ENCODE results near the gene TMEM184B. TPM values are rescaled to one million over a fixed set of nuclear protein-coding genes. Genes with fewer than 3 reads are reported as not detected.

Gene TMEM184B
- total RNA-seq, 4 donors from 2014 or later, result 27.9 to 67.4 (median 40.7) TPM

DNA sequence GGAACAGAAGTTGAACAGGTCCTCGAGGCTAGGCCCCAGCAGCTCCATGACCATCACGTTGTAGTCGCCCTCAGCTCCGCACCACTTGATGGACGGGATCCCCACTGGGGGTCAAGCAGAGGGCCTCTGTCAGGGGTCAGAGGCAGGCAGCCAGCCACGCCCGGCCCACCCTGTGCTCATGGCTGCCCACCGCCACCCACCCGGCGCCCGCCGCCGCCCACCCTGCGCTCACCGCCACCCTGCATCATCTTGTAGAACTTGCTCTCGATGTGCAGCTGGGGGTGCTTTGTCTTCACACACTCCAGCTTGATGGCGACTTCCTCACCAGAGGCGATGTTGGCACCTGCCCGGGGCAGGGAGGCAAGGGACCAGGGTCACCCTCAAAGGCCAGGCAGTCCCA lies 30.1 kb upstream of the TMEM184B start:
- intact Hi-C loops (cut with DNase I; ENCODE audit: low total_unique reads), result no loop called here

DNA sequence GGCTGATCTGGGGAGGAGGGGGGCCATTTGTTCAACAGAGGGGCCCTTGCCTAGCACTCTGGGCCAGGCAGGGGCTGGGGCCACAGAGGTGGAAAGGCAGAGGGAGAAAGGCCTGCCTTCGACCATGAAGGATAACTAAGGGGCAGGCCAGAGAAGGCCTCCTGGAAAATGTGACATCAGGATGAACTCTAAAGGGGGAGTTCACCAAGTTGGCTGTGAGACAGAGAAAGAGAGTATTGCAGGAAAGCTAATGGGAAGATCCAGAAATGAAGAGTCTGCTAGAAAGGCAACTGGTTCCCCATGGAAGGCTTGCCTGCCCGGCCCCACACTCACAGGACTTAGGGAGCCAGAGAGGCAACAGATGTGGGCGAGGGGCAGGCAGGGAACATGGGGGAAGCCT lies 28.1 kb upstream of the TMEM184B start:
- intact Hi-C loops (cut with DNase I; ENCODE audit: low total_unique reads), result no loop called here
- TF ChIP-seq, protein P1, sequence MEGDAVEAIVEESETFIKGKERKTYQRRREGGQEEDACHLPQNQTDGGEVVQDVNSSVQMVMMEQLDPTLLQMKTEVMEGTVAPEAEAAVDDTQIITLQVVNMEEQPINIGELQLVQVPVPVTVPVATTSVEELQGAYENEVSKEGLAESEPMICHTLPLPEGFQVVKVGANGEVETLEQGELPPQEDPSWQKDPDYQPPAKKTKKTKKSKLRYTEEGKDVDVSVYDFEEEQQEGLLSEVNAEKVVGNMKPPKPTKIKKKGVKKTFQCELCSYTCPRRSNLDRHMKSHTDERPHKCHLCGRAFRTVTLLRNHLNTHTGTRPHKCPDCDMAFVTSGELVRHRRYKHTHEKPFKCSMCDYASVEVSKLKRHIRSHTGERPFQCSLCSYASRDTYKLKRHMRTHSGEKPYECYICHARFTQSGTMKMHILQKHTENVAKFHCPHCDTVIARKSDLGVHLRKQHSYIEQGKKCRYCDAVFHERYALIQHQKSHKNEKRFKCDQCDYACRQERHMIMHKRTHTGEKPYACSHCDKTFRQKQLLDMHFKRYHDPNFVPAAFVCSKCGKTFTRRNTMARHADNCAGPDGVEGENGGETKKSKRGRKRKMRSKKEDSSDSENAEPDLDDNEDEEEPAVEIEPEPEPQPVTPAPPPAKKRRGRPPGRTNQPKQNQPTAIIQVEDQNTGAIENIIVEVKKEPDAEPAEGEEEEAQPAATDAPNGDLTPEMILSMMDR (IDR thresholded peaks at IDR 0.05), result no peak
- no peak for TF ChIP-seq POLR2A (IDR thresholded peaks at IDR 0.05)
- WGBS, 2 donors, result 78 to 85% methylated on average over 3 of the region's 3 CpGs
- DNase-seq (ENCODE audit: low spot score in 2 of 2), result no peak
- H3K4me3 ChIP-seq (ENCODE audit: low read depth, poor library complexity, severe bottlenecking), result no peak overlapping the region

More for the DNA sequence above, 30.1 kb upstream of the TMEM184B start:
- no peak overlapping the region for H3K4me3 ChIP-seq (ENCODE audit: low read depth, poor library complexity, severe bottlenecking)
- TF ChIP-seq, protein P1 (IDR thresholded peaks at IDR 0.05), result no peak
- no peak for TF ChIP-seq POLR2A (IDR thresholded peaks at IDR 0.05)
- DNase-seq (ENCODE audit: low spot score in 2 of 2), result no peak
- WGBS, 2 donors, result 91 to 94% methylated on average over 15 to 18 of the region's 19 CpGs

DNA sequence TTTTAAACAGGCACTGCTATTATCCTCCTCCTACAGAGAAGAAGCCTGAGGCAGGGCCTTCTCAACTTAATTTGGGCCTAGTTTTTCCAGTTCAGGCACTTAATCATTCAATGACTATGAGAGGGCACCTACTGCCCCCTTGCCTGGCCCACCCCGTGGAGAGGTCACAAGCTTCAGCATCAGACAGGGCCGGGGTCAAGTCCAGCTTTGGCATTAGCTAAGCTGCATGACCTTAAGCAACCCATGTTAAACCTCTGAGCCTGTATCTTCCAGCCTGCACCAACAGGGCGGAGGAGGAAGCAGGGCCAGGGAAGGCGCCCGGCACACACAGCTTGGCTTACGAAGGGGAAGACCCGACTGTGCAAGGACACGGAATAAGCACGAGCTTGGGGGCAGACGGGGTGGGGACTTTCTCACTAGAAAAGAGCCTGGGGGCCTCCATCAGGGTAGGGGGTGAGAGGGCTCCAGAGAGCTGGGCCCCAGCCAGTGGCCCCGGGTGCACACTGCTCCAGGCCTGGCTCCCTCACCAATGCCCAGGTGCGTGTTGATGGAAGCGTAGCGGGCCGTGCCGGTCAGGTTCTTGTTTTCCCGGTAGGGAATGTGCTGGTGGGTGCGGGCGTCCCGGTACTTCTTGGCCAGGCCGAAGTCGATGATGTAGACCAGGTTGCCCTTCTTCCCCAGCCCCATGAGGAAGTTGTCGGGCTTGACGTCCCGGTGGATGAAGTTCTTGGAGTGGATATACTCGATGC lies 27.6 kb upstream of the TMEM184B start:
- intact Hi-C loops (cut with DNase I; ENCODE audit: low total_unique reads), result no loop called here
- DNase-seq (ENCODE audit: low spot score in 2 of 2), result no peak
- WGBS, 2 donors, result 70 to 71% methylated on average over 26 of the region's 26 CpGs
- H3K4me3 ChIP-seq (ENCODE audit: low read depth, poor library complexity, severe bottlenecking), result no peak overlapping the region
- no peak for TF ChIP-seq POLR2A (IDR thresholded peaks at IDR 0.05)
- TF ChIP-seq, protein P1 (IDR thresholded peaks at IDR 0.05), result no peak

DNA sequence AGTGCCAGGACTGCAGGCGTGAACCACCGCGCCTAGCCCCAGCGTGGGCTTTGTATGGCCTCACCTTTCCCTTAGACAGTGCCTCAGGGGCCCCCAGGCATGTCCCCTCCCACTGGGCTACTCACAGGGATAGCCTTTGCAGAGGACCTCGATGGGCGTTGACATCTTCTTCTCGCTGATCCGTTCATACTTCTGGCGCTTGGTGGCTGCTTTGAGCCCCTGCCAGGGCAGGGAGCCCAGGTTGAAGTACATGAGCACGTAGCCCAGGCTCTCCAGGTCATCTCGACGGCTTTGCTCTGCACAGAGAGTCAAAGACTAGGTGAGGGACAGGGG lies 26.9 kb upstream of the TMEM184B start:
- DNase-seq (ENCODE audit: low spot score in 2 of 2), result no peak

DNA sequence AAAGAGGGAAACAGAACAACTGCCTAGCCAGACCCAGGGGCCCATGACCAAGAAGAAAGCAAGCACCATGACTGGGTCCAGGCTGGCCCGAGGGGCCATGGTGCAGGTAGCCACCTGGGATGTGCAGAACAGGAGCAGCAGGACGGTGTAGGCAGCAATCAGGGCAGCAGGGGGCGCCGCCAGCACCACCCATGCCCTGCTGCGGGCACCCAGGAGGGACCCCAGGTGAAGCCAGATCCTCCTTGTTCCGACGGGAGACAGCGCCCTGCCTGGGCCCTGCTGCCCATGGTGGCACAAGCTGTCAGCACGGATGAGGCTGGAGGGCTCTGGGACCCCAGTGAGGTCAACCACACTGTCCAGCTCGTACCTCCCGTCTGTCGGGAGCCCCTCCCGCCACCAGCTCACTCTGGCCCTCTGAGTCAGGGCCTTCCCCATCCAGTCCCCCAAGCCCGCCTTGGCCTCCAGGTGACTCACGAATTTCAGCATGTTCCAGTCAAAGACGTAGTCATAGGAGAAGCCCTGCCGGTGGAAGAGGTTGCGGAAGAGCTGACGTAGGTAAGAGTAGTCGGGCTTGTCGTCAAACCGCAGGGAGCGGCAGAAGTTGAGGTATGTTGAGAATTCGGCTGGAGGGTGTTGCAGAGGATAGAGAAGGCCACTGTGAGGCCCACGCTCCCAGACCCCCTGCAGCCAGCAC lies 25.6 kb upstream of the TMEM184B start:
- TF ChIP-seq, protein P1 (IDR thresholded peaks at IDR 0.05), result no peak
- no peak for TF ChIP-seq POLR2A (IDR thresholded peaks at IDR 0.05)
- intact Hi-C loops (cut with DNase I; ENCODE audit: low total_unique reads), result no loop called here
- DNase-seq (ENCODE audit: low spot score in 2 of 2), result no peak
- 82 to 92% methylated on average over 25 of the region's 25 CpGs for WGBS, 2 donors
- H3K4me3 ChIP-seq (ENCODE audit: low read depth, poor library complexity, severe bottlenecking), result no peak overlapping the region

More for the DNA sequence above, 26.9 kb upstream of the TMEM184B start:
- intact Hi-C loops (cut with DNase I; ENCODE audit: low total_unique reads), result no loop called here
- WGBS, 2 donors, result 55 to 70% methylated on average over 10 to 12 of the region's 12 CpGs
- H3K4me3 ChIP-seq (ENCODE audit: low read depth, poor library complexity, severe bottlenecking), result no peak overlapping the region
- TF ChIP-seq POLR2A (IDR thresholded peaks at IDR 0.05), result no peak
- TF ChIP-seq, protein P1 (IDR thresholded peaks at IDR 0.05), result no peak
